HG03103 (cell line): ENCODE data around the gene DNMT3B.

Experiments used
- ATAC-seq: cut with Tn5 transposase; IDR thresholded peaks from one replicate; pipeline ENCODE4 v1.9.1; 2021; ENCODE audit warnings: low read depth; ENCODE audit not compliant: unreplicated experiment

The DNMT3B gene

GRCh38 chr20:32820698-32821377 is 58.7 kb downstream of the DNMT3B start:
- no peak for ATAC-seq

- no peak for ATAC-seq
These were observed 60.0 kb downstream of the DNMT3B start for GRCh38 chr20:32822225-32822624.

GRCh38 chr20:32823078-32823477 is 60.9 kb downstream of the DNMT3B start:
- ATAC-seq, result no peak

- ATAC-seq, result no peak
These were observed 61.8 kb downstream of the DNMT3B start for GRCh38 chr20:32823737-32824588.

DNA sequence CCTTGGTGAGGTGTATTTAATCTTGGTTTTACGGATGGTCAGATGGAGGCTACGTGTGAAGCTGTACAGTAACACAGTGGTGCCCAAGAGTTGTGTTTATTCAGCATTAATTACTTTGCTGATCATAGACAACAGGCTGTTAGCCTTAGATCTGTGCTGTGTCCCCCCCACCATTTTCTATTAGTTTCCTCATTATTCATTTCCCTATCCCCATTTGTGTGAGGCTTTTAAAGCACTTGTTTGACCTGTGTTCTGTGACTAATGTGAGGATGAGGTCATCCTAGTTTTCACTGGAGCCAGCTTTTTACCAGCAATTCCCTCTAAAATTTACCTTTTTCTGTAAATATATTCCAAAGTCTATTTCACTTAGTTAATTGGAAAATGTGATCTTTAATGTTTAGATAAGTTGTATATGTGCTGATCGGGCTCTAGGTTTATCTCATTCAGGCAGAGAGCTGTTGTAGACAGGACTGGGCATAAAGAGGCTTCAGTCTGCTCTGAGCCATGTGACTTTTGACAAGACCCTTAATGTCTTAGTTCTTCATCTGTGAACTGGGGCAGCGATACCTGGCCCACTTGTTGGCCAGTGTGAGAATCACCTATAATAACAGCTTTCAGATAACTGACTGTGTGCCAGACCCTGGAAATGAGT is 66.0 kb downstream of the DNMT3B start:
- no peak for ATAC-seq

DNA sequence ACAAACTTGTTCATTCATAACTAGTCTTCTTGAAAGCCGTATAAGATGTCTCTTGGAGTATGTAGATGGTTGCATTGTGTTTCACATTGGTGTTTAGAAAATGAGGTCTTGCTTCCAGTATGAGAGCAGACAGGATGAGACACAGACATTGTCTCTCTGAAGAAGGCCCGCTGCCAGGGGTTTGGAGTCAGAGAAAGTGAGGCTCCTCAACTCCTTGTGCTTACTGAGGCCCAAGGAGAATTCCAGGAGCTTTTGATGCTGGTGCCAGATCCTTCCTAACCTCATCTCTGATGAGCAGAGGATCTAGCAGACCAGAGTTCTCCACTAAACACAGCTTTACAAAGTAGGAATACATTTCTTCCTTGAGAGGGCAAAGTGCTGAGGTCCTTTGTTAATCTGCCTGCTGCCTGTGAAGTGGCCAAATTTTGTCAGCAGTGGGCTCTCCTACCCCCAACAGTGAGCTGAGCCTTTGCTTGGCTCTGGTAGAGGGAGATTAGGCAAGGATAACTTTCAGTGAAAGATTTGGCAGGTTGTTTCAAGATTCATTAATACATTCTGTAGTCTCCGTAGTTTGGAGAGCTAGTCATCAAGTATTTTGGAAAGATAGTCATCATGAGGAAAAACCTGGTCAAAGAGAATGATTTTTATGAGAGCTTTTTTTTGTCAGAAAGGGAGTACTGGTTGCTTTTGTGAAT is 67.3 kb downstream of the DNMT3B start:
- ATAC-seq, result no peak

- no peak for ATAC-seq
These were observed 68.3 kb downstream of the DNMT3B start for GRCh38 chr20:32830437-32830836.

DNA sequence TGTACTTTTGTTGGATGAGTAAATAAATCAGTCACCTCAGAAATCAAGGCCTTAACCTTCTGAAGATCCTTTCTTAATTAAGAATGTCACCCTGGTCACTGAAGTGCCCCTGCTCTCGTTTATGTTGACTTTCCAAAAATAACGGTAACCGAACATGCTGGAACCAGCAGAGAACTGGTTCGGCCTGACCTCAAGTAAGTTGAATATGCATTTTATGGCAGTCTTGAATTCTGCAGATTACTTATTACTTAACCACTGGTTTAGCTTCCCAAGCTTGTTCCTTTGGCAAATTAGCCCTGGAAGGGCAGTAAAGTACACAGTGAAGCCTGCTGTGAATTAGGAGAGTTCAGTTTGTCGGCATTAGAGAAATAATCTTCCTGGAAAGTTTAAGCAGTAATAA is 69.8 kb downstream of the DNMT3B start:
- no peak for ATAC-seq

- no peak for ATAC-seq
These were observed 70.5 kb downstream of the DNMT3B start for GRCh38 chr20:32832664-32833063.

DNA sequence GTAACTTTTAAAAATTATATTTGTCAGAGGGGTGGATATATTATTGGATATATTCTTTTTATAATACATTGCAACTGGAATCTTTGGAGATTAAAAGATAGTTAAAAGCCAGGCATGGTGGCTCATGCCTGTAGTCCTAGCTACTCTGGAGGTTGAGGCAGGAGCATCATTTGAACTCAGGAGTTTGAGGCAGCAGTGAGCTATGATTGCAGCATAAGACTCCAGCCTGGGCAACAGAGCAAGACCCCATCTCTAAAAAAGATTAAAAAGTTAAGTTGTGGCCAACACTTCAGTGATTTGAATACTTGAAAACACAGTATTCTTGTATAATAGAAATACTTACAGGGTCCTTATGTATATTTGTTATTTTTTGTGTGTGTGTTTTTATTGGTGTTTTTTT is 72.8 kb downstream of the DNMT3B start:
- no peak for ATAC-seq

DNA sequence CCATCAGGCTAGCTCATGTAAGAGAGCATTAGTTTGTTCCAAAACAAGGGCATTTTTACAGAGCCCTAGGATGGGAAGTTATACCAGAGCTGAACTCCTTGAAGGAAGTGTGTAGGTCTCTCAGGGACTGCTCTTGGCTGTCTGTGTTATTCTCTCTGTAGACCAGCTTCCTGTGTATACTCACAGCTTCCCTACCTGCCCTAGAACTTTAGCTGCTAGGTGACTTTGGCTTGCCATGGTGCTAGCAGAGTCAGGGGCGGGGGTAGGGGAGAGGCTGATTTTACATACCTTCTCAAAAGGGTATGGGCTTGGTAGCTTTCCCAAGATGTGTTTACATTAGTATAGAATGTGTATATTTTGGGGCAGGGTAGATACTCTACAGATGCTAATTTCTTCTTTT is 75.0 kb downstream of the DNMT3B start:
- no peak for ATAC-seq

DNA sequence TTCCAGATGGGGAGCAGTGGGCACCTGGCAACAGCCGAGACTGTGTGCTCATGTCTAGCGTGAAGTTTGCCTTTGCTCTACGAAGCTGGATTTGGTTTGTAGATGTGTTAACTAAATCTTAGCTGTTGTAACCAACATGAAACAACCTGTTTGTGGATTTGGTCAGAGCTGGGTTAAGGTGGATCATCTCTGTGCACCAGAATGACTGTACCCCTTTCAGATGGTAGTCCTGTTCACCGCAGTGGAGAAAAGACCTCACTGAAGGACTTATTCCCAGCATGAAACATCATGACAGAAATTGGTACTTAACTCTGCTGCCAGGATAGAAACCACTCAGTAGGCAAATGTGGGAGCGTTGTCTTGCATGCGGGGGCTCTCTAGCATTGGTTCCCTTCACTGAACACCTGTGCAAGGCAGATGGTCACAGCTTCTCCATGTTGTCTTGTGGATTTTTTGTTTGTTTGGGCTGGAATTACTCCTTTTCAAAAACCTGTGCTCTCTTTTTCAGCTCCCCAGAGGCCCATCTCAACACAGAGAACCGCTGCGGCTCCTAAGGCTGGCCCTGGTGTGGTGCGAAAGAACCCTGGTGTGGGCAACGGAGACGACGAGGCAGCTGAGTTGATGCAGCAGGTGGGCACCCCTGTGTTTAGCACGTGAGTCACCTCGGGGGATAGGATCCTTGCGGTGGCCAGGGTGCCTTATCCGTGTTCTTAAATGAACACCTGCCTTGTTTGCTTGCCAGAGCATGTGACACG is 77.2 kb downstream of the DNMT3B start:
- ATAC-seq, result no peak

GRCh38 chr20:32839982-32840285 is 77.7 kb downstream of the DNMT3B start:
- no peak for ATAC-seq

- ATAC-seq, result no peak
These were observed 79.0 kb downstream of the DNMT3B start for GRCh38 chr20:32841174-32841573.

DNA sequence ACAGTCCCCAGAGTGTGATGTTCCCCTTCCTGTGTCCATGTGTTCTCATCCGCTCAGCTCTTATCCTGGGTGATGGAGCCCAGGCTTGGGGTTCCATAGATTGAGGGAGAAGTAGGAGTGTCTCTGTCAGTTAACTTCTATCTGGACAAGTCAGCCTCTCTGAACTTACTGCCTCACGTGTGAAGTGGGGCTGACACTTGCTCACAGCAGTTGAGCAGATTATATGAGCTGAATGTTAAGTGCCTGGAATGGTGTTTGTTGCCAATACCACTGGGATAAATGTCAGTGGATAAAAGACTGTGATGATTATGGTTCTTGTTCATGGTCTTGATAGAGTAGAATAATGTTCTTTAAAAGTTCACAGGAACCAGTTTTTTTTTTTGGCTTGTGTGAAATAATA is 79.4 kb downstream of the DNMT3B start:
- ATAC-seq, result no peak

- ATAC-seq, result no peak
These were observed 80.7 kb downstream of the DNMT3B start for GRCh38 chr20:32842688-32843524.

GRCh38 chr20:32845786-32846185 is 83.6 kb downstream of the DNMT3B start:
- ATAC-seq, result no peak

DNA sequence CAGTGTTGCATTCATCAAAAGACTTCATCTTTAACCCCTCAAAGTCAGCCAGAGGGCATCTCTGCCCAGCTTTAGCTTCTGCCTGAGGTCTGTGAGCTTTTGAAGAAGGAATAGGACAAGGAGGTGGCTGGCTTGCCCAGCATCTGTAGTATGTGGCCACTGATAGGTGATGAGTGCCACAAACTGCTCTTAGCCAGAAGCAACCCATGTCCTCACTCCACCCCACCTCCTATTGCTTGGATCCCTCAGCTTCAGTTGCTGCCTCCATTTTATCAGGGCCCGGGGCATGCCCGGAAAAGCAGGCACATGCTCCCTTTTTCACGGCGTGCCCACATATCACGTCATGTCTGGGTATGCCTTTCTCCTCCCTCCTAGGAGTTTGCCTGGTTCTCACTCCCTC is 84.7 kb downstream of the DNMT3B start:
- ATAC-seq, result no peak

DNA sequence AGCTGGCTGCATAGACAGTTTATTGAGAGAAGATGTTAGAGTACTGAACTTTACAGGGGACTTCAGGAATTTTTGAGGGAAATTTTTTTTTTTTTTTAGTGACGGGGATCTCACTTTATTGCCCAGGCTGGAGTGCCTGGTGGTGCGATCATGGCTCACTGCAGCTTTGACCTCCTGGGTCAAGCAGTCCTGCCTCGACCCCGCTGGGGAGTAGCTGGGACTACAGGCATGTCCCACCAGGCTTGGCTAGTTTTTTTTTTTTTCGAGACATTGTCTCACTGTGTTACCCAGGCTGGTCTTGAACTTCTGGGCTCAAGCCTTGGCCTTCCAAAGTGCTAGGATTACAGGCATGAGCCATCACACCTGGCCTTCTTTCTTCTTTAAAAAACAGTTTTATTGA is 85.8 kb downstream of the DNMT3B start:
- no peak for ATAC-seq

DNA sequence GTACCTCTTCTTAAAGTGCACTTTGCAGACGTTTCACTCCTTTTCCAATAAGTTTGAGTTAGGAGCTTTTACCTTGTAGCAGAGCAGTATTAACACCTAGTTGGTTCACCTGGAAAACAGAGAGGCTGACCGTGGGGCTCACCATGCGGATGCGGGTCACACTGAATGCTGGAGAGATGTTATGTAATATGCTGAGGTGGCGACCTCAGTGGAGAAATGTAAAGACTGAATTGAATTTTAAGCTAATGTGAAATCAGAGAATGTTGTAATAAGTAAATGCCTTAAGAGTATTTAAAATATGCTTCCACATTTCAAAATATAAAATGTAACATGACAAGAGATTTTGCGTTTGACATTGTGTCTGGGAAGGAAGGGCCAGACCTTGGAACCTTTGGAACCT is 86.7 kb downstream of the DNMT3B start:
- no peak for ATAC-seq
